HG03439 (cell line): ENCODE results near the gene ACSL1.
A peak's percentile ranks its signal among the peaks of the same experiment; 100 is the strongest.

Source experiments
- ATAC-seq: cut with Tn5 transposase; IDR thresholded peaks from one replicate; pipeline ENCODE4 v1.9.1; 2021; ENCODE audit warnings: mild to moderate bottlenecking, moderate library complexity; ENCODE audit not compliant: unreplicated experiment

Gene ACSL1

GRCh38 chr4:184825896-184826690, at the start of gene ACSL1:
TSS of gene ACSL1 (minus strand) at chr4:184825968. CDS start at chr4:184803514, 22,454 bp downstream.
- peak; percentile 83 for ATAC-seq

- no peak for ATAC-seq
Measured at GRCh38 chr4:184873054-184873453, 47.3 kb upstream of the ACSL1 start.

- ATAC-seq: no peak
Measured at GRCh38 chr4:184870718-184871117, 45.0 kb upstream of the ACSL1 start.

- no peak for ATAC-seq
Measured at GRCh38 chr4:184868623-184869022, 42.9 kb upstream of the ACSL1 start.

GRCh38 chr4:184863916-184864315, 38.1 kb upstream of the ACSL1 start:
- no peak for ATAC-seq

GRCh38 chr4:184861047-184861446, 35.3 kb upstream of the ACSL1 start:
- no peak for ATAC-seq

- no peak for ATAC-seq
Measured at GRCh38 chr4:184860018-184860779, 34.4 kb upstream of the ACSL1 start.

- ATAC-seq: no peak
Measured at GRCh38 chr4:184857441-184858121, 31.8 kb upstream of the ACSL1 start.

GRCh38 chr4:184856277-184856609, 30.5 kb upstream of the ACSL1 start:
- ATAC-seq: no peak

GRCh38 chr4:184854673-184855072, 28.9 kb upstream of the ACSL1 start:
- ATAC-seq: no peak

GRCh38 chr4:184853436-184853835, 27.7 kb upstream of the ACSL1 start:
- no peak for ATAC-seq

- ATAC-seq: no peak
Measured at GRCh38 chr4:184851886-184852285, 26.1 kb upstream of the ACSL1 start.

- peak; percentile 49 for ATAC-seq
Measured at GRCh38 chr4:184851200-184851541, 25.4 kb upstream of the ACSL1 start.

- ATAC-seq: peak; percentile 50
Measured at GRCh38 chr4:184850431-184851199, 24.8 kb upstream of the ACSL1 start.

- peak; percentile 8 for ATAC-seq
Measured at GRCh38 chr4:184850018-184850417, 24.2 kb upstream of the ACSL1 start.

GRCh38 chr4:184849185-184849584, 23.4 kb upstream of the ACSL1 start:
- no peak for ATAC-seq

GRCh38 chr4:184848510-184848909, 22.7 kb upstream of the ACSL1 start:
- ATAC-seq: peak; percentile 31

- ATAC-seq: no peak
Measured at GRCh38 chr4:184846531-184846930, 20.8 kb upstream of the ACSL1 start.

- ATAC-seq: no peak
Measured at GRCh38 chr4:184845367-184846021, 19.7 kb upstream of the ACSL1 start.

GRCh38 chr4:184844742-184845141, 19.0 kb upstream of the ACSL1 start:
- ATAC-seq: no peak
